K562 (cell line): ENCODE measurements around the gene DBP. TPM values are rescaled to one million over a fixed set of nuclear protein-coding genes. Genes with fewer than 3 reads are reported as not detected.
A peak's percentile ranks its signal among the peaks of the same experiment; 100 is the strongest.

ENCODE experiments used
- ELF1 ChIP-seq: fragments of 200-800 bp; sonication (Bioruptor generic); IDR thresholded peaks from 2 replicates; pipeline ENCODE4 v1.6.1; 2016; ENCODE audit warnings: missing genetic modification characterization, missing compliant biosample characterization
- FOXK2 ChIP-seq, 2 experiments: fragments of 450-650 bp; IDR thresholded peaks in 1 of 2; conservative IDR thresholded peaks in 1 of 2; 2 replicates each; pipeline ENCODE4 v1.6.1; 2016; ENCODE audit warnings: low read depth in 2 of 2, mild to moderate bottlenecking in 1 of 2
- NR2F6 ChIP-seq: fragments of 450-650 bp; formaldehyde crosslinking; IDR thresholded peaks from 2 replicates; pipeline ENCODE4 v1.4.0; 2020; ENCODE audit warnings: mild to moderate bottlenecking
- PTBP1 ChIP-seq: fragments of 200-400 bp; formaldehyde crosslinking; IDR thresholded peaks from 2 replicates; pipeline ENCODE4 v1.6.1; 2017; ENCODE audit warnings: low read depth, low read length
- REST ChIP-seq, 2 experiments: fragments of 450-650 bp; formaldehyde crosslinking in 1 of 2; IDR thresholded peaks; 2 replicates each; pipeline versions ENCODE4 v1.4.0 to v1.6.1; 2014 to 2020; ENCODE audit warnings: mild to moderate bottlenecking in 2 of 2, borderline replicate concordance in 1 of 2, low read depth in 1 of 2
- SNIP1 ChIP-seq: fragments of 450-650 bp; IDR thresholded peaks from 2 replicates; pipeline ENCODE4 v1.7.1; 2017; ENCODE audit warnings: low read depth, mild to moderate bottlenecking
- UBTF ChIP-seq, 2 experiments: IDR thresholded peaks; 2 replicates each; pipeline ENCODE4 v1.6.1; 2012; ENCODE audit warnings: improper control_type of control experiment in 2 of 2, low read depth in 2 of 2, low read length in 2 of 2, borderline replicate concordance in 1 of 2
- ZNF143 ChIP-seq: sonication (generic); formaldehyde crosslinking; IDR thresholded peaks from 2 replicates; pipeline ENCODE4 v1.9.0; 2022; ENCODE audit warnings: mild to moderate bottlenecking, missing genetic modification reagents
- ZNF512 ChIP-seq: IDR thresholded peaks from 2 replicates; pipeline ENCODE4 v1.6.1; 2016; ENCODE audit warnings: missing genetic modification characterization, missing compliant biosample characterization
- ZNF639 ChIP-seq, 2 experiments: fragments of 200-800 bp in 1 of 2; sonication (Bioruptor generic) in 1 of 2; sonication (generic) in 1 of 2; formaldehyde crosslinking in 1 of 2; IDR thresholded peaks in 1 of 2; conservative IDR thresholded peaks in 1 of 2; 2 replicates each; pipeline versions ENCODE4 v1.5.0 to v1.6.1; 2016 to 2020; ENCODE audit warnings: missing compliant biosample characterization in 1 of 2, missing genetic modification characterization in 1 of 2, missing genetic modification reagents in 1 of 2
- polyA plus RNA-seq, 8 experiments: library from polyadenylated mRNA; depleted of rRNA in 4 of 8; stranded (reverse) in 5 of 8; unstranded in 3 of 8; fragments of >200 nt; fragmentation: Nextera tagmentation in 2 of 8; fragmentation: Illumina TruSeq in 1 of 8; extraction: Ambion mirVana in 2 of 8; extraction: Trizol in 1 of 8; gene quantifications; 2 replicates each; pipeline versions ENCODE4 v1.2.1 to v1.2.3, GENCODE V29; 2011 to 2014; ENCODE audit warnings: inconsistent platforms in 1 of 8, missing spikeins in 1 of 8
- total RNA-seq, 7 experiments: library from RNA; depleted of rRNA in 6 of 7; stranded (reverse); fragments of >200 nt in 6 of 7; fragmentation: Illumina TruSeq in 2 of 7; extraction: Trizol in 2 of 7; gene quantifications; 2 replicates each; pipeline versions ENCODE4 v1.2.1 to v1.2.3, GENCODE V29; 2011 to 2021; ENCODE audit warnings: low replicate concordance in 1 of 7

The DBP gene
- total and polyA plus RNA-seq, 9 of the 15 experiments (the other 6 are each of a cell fraction or from before 2014, with no cell fraction given): 0.25 to 5.5 (median 1.8) TPM

GRCh38 chr19:48588670-48589401 lies 48.3 kb downstream of the DBP start (continued):
- peak in 1 of 2 experiments; percentile 57; a peak in 1 of 4 replicates for TF ChIP-seq ZNF639 (CRISPR knock-in tag; conservative IDR thresholded peaks at IDR 0.05 in 1 of 2, IDR thresholded peaks at IDR 0.05 in 1 of 2)
- peak; percentile 11 to 20; a peak in 1 of 4 replicates for TF ChIP-seq FOXK2 (conservative IDR thresholded peaks at IDR 0.05 in 1 of 2, IDR thresholded peaks at IDR 0.05 in 1 of 2; ENCODE audit: low read depth in 2 of 2)
- TF ChIP-seq ZNF143: no peak
- peak; percentile 71 for TF ChIP-seq REST (IDR thresholded peaks at IDR 0.05; ENCODE audit: borderline replicate concordance)
- TF ChIP-seq REST (CRISPR knock-in tag; IDR thresholded peaks at IDR 0.05; ENCODE audit: low read depth): no peak
- no peak for TF ChIP-seq ZNF512 (tag)
- no peak for TF ChIP-seq SNIP1
- TF ChIP-seq ELF1 (tag): no peak
- peak; percentile 28 to 53; a peak in 1 of 4 replicates for TF ChIP-seq UBTF (IDR thresholded peaks at IDR 0.05; ENCODE audit: borderline replicate concordance in 1 of 2, low read depth in 2 of 2, low read length in 2 of 2)
- TF ChIP-seq NR2F6 (CRISPR knock-in tag): no peak
- TF ChIP-seq PTBP1: peak; percentile 99
